PC-3 (cell line): ENCODE results near the gene LONP1.

Source experiments
- CTCF ChIP-seq: fragments of 300-600 bp; sonication (generic); conservative IDR thresholded peaks from 2 replicates; pipeline ENCODE4 v1.5.1; 2017; ENCODE audit warnings: antibody characterized with exemption, low read depth, mild to moderate bottlenecking, low read length
- EZH2 ChIP-seq: fragments of 300-600 bp; sonication (generic); IDR thresholded peaks from one replicate; pipeline ENCODE4 v1.6.1; 2017; ENCODE audit warnings: antibody characterized with exemption, mild to moderate bottlenecking, low read length; ENCODE audit not compliant: unreplicated experiment

- no peak for TF ChIP-seq CTCF
- TF ChIP-seq EZH2 = no peak
These were observed 74.5 kb downstream of the LONP1 start for GRCh38 chr19:5645409-5645808.
